SH-SY5Y (cell line): Measurements from ENCODE around the gene MACROD2.

ENCODE experiments used
- GATA2 ChIP-seq: IDR thresholded peaks from 2 replicates; pipeline ENCODE4 v1.6.1; 2011; ENCODE audit warnings: mild to moderate bottlenecking, low read depth, low read length
- GATA3 ChIP-seq: IDR thresholded peaks from 2 replicates; pipeline ENCODE4 v1.6.1; 2011; ENCODE audit warnings: low read depth, mild to moderate bottlenecking, low read length, moderate library complexity

DNA sequence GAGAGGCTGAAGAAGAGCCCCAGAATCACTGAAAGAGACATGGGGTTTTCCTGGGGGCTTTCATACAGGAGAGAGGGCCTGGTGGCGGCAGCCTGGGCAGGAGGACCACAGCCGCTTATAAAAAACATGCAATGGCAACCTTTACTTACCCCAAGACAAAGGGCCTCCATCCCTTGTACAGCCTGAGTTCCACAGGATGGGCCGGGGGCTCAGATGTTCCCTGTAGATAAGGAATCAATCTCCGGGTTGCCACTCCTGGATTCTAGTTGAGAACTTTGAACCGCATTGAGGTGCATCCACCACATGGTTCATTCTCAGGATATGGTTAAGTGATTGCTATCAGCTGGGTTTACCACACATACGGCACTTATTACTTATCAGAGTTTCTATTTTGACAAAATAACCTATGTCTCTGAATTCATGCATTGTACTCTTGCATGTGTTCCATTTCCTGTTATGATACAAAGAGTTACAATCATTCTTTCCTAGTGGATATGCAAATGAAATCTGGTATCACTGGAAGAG lies 1900.3 kb downstream of the MACROD2 start:
- no peak for TF ChIP-seq GATA2
- TF ChIP-seq GATA3 = no peak
